Fibroblast of villous mesenchyme (primary cell): ENCODE data around the gene FAM114A1. TPM values are rescaled to one million over a fixed set of nuclear protein-coding genes. Genes with fewer than 3 reads are reported as not detected.
A peak's percentile ranks its signal among the peaks of the same experiment; 100 is the strongest.
"Not testable (repeated sequence)": the region's sequence is repeated elsewhere in the genome, so short reads cannot be mapped to it uniquely, and the experiment has no call there.

Experiments
- DNase-seq: peaks from one replicate; pipeline ENCODE4 v3.0.0-alpha.2; 2010; ENCODE audit warnings: low read depth
- H3K4me3 ChIP-seq: 2 replicates; pipeline ENCODE4 v1.5.1; 2011; ENCODE audit warnings: low read depth, mild to moderate bottlenecking, low read length
- total RNA-seq: library from RNA; depleted of rRNA; stranded (reverse); fragments of >200 nt; gene quantifications from 2 replicates; pipeline ENCODE4 v1.2.3, GENCODE V29; 2012
- TF ChIP-seq, protein P1 (sequence below): IDR thresholded peaks from 2 replicates; pipeline ENCODE4 v1.5.1; 2012; ENCODE audit warnings: low read depth, mild to moderate bottlenecking, low read length; ENCODE audit not compliant: insufficient read depth

The FAM114A1 gene
- total RNA-seq, 1 donor, result 471 TPM

DNA sequence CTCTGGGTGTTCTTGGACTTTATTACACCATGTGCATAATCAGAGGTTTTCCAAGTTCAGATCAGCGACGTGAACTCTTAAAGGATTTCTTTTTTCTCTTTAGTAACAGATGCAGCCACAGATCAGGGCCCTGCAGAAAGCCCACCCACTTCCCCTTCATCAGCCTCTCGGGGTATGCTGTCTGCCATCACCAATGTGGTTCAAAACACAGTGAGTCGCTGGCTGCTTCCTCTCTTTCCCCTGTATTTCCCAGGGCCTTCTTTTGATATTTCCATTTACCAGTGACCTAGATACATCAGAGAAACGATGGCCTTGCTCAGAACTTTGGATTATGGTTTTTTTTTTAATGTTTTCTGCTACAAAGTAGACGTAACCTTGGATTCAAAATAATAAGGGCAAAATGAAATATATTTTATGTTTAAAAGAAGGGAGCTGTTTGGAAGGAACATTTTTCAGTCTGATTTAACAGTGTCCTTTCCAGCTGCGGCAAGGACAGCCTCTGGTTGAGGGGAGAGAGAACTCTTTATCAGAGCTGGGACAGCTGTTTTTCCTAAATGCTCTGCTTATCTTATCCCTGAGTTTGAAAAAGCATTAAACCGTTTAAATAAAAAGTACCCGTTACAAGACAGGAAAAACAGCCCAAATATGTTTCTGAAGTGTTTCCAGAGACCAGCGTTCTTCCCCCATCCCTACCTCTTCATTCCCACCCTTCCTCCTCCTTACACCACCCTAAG is 38.2 kb downstream of the FAM114A1 start:
- H3K4me3 ChIP-seq, result no peak overlapping the region
- TF ChIP-seq, protein P1, sequence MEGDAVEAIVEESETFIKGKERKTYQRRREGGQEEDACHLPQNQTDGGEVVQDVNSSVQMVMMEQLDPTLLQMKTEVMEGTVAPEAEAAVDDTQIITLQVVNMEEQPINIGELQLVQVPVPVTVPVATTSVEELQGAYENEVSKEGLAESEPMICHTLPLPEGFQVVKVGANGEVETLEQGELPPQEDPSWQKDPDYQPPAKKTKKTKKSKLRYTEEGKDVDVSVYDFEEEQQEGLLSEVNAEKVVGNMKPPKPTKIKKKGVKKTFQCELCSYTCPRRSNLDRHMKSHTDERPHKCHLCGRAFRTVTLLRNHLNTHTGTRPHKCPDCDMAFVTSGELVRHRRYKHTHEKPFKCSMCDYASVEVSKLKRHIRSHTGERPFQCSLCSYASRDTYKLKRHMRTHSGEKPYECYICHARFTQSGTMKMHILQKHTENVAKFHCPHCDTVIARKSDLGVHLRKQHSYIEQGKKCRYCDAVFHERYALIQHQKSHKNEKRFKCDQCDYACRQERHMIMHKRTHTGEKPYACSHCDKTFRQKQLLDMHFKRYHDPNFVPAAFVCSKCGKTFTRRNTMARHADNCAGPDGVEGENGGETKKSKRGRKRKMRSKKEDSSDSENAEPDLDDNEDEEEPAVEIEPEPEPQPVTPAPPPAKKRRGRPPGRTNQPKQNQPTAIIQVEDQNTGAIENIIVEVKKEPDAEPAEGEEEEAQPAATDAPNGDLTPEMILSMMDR, result no peak
- DNase-seq, result peak; percentile 62

DNA sequence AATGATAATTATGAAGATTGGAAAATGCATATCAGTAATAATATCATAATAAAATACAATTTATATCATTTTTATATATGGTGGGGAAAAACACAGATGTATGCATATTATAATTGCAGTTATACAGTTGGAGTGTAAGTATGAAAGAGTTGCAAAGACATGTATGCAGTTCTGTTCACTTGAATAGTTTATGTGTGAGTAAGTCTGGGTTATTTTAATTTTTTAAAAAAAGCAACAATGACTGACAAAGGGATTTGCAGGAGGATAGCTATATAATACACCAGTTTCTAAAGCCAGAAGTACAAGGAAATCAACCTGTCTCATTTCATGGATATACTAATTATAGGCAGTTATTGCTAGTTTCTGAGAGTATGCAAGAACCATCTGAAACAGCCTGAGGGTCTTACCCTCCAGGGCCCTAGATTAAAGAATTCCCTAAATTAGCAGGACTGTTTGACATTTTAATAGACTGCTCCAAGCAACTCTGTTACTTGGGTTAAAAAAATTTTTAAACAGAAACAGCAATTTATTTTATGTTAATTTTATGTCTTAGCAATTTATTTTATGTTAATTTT is 40.2 kb downstream of the FAM114A1 start:
- TF ChIP-seq, protein P1, result no peak
- DNase-seq, result no peak
- no peak overlapping the region for H3K4me3 ChIP-seq

DNA sequence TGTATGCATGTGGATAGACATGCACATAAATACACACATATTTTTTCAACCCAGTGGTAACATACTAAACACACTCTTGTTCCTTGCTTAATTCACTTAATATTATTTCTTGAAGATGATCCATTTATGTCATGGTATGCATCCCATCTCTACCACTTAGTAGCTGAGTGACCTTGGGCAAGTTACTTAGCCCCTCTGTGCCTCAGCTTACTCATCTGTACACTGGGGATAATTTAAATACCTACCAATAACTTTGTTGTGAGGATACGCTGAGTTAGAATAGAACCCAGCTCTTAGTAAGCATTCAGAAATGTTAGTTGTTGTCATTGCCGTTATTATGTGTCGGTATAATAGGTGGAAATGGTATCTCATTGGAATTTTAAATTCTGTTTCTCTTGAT is 41.4 kb downstream of the FAM114A1 start:
- TF ChIP-seq, protein P1, result no peak
- DNase-seq, result no peak
- H3K4me3 ChIP-seq, result no peak overlapping the region

DNA sequence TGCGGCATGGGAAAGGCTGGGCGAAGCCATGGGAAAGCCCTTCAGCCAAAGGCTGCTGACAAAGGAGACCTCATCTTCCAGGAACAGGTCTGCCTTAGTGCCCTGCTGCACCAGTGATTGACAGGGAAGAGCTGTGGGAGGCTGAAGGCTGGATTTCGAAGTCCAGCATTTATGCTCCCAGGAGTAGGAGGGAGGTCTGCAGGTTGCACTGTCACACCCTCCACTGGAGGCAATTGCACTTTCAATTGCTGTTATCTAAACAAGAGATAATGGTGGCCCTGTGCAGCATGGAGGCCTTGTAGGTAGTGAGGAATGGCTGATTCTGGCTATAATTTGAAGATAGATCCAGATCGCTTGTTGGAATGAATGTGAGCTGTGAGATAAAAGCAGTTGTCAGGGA is 43.7 kb downstream of the FAM114A1 start:
- TF ChIP-seq, protein P1, result no peak
- no peak overlapping the region for H3K4me3 ChIP-seq
- no peak for DNase-seq

DNA sequence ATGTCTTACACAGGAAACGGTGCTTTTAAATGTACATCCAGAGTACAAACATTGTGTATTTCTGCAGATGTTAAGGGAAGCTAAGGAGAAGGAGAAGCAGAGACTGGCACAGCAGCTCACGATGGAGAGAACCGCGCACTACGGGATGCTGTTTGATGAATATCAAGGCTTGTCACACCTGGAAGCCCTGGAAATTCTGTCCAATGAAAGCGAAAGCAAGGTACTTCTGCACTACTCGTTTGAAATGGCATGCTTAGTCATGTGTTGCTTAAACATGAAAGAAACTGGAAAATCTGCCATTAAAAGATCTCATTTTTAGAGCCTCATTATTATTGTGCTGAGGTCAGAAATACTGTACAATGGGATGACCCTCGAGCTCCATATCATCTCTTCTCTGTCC is 47.2 kb downstream of the FAM114A1 start:
- TF ChIP-seq, protein P1, result no peak
- DNase-seq, result no peak

DNA sequence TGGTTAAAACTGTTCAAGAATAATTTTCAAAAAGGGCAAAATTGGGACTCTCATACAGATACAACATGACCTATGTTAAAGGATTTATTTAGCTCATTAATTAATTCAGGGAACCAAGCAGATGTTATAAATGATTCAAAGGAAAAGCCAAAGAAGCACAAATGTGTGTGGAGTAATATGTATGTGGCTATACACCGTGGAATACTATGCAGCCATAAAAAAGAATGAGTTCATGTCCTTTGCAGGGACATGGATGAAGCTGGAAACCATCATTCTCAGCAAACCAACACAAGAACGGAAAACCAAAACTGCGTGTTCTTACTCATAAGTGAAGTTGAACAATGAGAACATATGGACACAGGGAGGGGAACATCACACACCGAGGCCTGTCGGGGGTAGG is 48.7 kb downstream of the FAM114A1 start:
- not testable (repeated sequence) for H3K4me3 ChIP-seq, DNase-seq

More for the DNA sequence above, 47.2 kb downstream of the FAM114A1 start:
- no peak overlapping the region for H3K4me3 ChIP-seq

DNA sequence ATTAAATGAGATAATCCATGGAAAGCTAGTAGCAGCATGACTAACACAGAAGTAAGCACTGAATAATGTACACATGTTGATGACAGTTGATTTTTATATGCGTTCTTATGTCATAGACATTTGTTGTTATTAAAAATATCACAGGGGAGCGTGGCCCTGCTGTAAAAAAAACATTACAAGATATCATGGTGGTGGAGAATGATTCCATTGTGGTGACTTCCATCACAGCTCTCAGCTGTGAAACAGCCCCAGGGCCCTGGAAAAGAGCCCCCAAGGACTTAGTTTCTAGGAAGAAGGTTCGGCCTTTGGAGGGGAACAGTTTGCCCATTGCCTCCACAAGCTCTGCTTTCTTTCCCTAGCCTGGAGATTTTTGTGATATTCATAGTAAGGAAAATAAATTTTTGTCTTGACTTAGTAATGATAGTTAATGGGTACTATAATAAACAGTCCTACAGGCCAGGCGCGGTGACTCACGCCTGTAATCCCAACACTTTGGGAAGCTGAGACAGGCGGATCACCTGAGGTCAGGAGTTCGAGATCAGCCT is 49.9 kb downstream of the FAM114A1 start:
- DNase-seq, result no peak
- TF ChIP-seq, protein P1, result no peak
- H3K4me3 ChIP-seq, result no peak overlapping the region
